Endothelial cell of umbilical vein (primary cell): ENCODE results near the gene METTL1. TPM values are rescaled to one million over a fixed set of nuclear protein-coding genes. Genes with fewer than 3 reads are reported as not detected.

ENCODE experiments used
- BruUV-seq: library from RNA; stranded (reverse); fragments of 400-500 nt; replicated peaks from 2 replicates; lab custom pipeline; 2021; lab: Mats Ljungman, UMichigan
- CTCF ChIA-PET: fragments of 300-600, 350-600 bp; sonication (Branson Sonifier 250); formaldehyde crosslinking; loops from one replicate; lab custom pipeline; 2021; ENCODE audit warnings: antibody characterized with exemption, inconsistent platforms; lab: Charles Lee
- POLR2A ChIA-PET: fragments of 300-600, 350-600 bp; sonication (Branson Sonifier 250); formaldehyde crosslinking; loops from one replicate; lab custom pipeline; 2021; ENCODE audit warnings: antibody characterized with exemption, inconsistent platforms; lab: Charles Lee
- DNase-seq: peaks from one replicate; pipeline ENCODE4 v3.0.0-alpha.2; 2011; ENCODE audit warnings: low read depth, low spot score
- FAIRE-seq: peaks from 2 replicates; lab custom pipeline; 2011; peaks lifted over from hg19 to GRCh38; lab: Jason Lieb, UNC
- H2AFZ ChIP-seq: 2 replicates; pipeline ENCODE4 v1.6.0; 2012; ENCODE audit warnings: low read depth, low read length, control low read depth, inconsistent platforms
- H3K27ac ChIP-seq: 2 replicates; pipeline ENCODE4 v1.5.1; 2011; ENCODE audit warnings: low read depth, mild to moderate bottlenecking, control low read depth, low read length, moderate library complexity; ENCODE audit not compliant: insufficient read depth
- H3K27me3 ChIP-seq, 2 experiments: 2 replicates each; pipeline versions ENCODE4 v1.6.0 to v1.6.1; 2011; ENCODE audit warnings: low read length in 2 of 2, mixed read lengths in 1 of 2; ENCODE audit not compliant: control insufficient read depth in 2 of 2, insufficient read depth in 2 of 2
- H3K36me3 ChIP-seq, 2 experiments: 2 replicates in 1 of 2; 3 replicates in 1 of 2; pipeline ENCODE4 v1.5.1; 2011; ENCODE audit warnings: low read length in 2 of 2, mild to moderate bottlenecking in 1 of 2, moderate library complexity in 1 of 2; ENCODE audit not compliant: control insufficient read depth in 2 of 2, insufficient read depth in 2 of 2; ENCODE audit errors: extremely low read depth in 1 of 2
- H3K4me1 ChIP-seq: 3 replicates; pipeline ENCODE4 v1.5.1; 2011; ENCODE audit warnings: mild to moderate bottlenecking, low read length; ENCODE audit not compliant: control insufficient read depth, insufficient read depth; ENCODE audit errors: extremely low read depth
- H3K4me2 ChIP-seq: 2 replicates; pipeline ENCODE4 v1.6.1; 2011; ENCODE audit warnings: low read length, control low read depth, mixed read lengths; ENCODE audit not compliant: insufficient read depth
- H3K4me3 ChIP-seq, 3 experiments: fragments of 200-600 bp in 1 of 3; sonication (generic), shearing (Covaris generic) in 1 of 3; replicated peaks in 1 of 3; 2 replicates each; pipeline ENCODE4 v1.5.1; 2011 to 2016; ENCODE audit warnings: control low read depth in 3 of 3, low read length in 3 of 3, mild to moderate bottlenecking in 2 of 3, inconsistent platforms in 1 of 3, low read depth in 1 of 3, moderate library complexity in 1 of 3; ENCODE audit not compliant: insufficient read depth in 1 of 3
- H3K79me2 ChIP-seq: 2 replicates; pipeline ENCODE4 v1.6.0; 2012; ENCODE audit warnings: low read length, inconsistent platforms; ENCODE audit not compliant: control insufficient read depth, insufficient read depth
- H3K9ac ChIP-seq: replicated peaks from 2 replicates; pipeline ENCODE3; 2011; ENCODE audit warnings: low read length, control low read depth; ENCODE audit not compliant: insufficient read depth; ENCODE audit errors: extremely low read depth
- H3K9me1 ChIP-seq: replicated peaks from 3 replicates; pipeline ENCODE4 v1.6.0; 2011; ENCODE audit warnings: mild to moderate bottlenecking, low read length; ENCODE audit not compliant: control insufficient read depth, insufficient read depth; ENCODE audit errors: extremely low read depth
- H3K9me3 ChIP-seq: replicated peaks from 2 replicates; pipeline ENCODE4 v1.5.1; 2012; ENCODE audit warnings: low read length, inconsistent platforms; ENCODE audit not compliant: control insufficient read depth, insufficient read depth
- H4K20me1 ChIP-seq: replicated peaks from 2 replicates; pipeline ENCODE3; 2011; ENCODE audit warnings: mild to moderate bottlenecking, low read length; ENCODE audit not compliant: control insufficient read depth, insufficient read depth; ENCODE audit errors: extremely low read depth
- CTCF ChIP-seq, 2 donors: IDR thresholded peaks; 1 replicate in 1 of 2; 2 replicates in 1 of 2; pipeline ENCODE4 v1.5.1; 2011; ENCODE audit warnings: low read length in 2 of 2, mild to moderate bottlenecking in 2 of 2, moderate library complexity in 2 of 2, control low read depth in 1 of 2, inconsistent platforms in 1 of 2, low read depth in 1 of 2; ENCODE audit not compliant: insufficient read depth in 1 of 2; ENCODE audit errors: extremely low read depth in 1 of 2
- EZH2 ChIP-seq: IDR thresholded peaks from 2 replicates; pipeline ENCODE4 v1.6.1; 2012; ENCODE audit warnings: borderline replicate concordance, low read depth, mild to moderate bottlenecking, moderate library complexity, low read length, inconsistent platforms; ENCODE audit not compliant: severe bottlenecking
- FOS ChIP-seq: IDR thresholded peaks from 2 replicates; pipeline ENCODE4 v1.6.1; 2011; ENCODE audit warnings: mild to moderate bottlenecking, low read length, moderate library complexity, borderline replicate concordance; ENCODE audit not compliant: insufficient read depth
- GATA2 ChIP-seq: IDR thresholded peaks from 2 replicates; pipeline ENCODE4 v1.7.0; 2011; ENCODE audit warnings: low read depth, mild to moderate bottlenecking, moderate library complexity, mixed read lengths, low read length; ENCODE audit not compliant: insufficient read length, insufficient read depth
- JUN ChIP-seq: IDR thresholded peaks from 2 replicates; pipeline ENCODE4 v1.6.1; 2011; ENCODE audit warnings: borderline replicate concordance, low read depth; ENCODE audit not compliant: insufficient read length, insufficient read depth
- MAX ChIP-seq: IDR thresholded peaks from 2 replicates; pipeline ENCODE4 v1.6.1; 2011; ENCODE audit not compliant: insufficient read depth, insufficient read length
- MYC ChIP-seq: IDR thresholded peaks from one replicate; pipeline ENCODE4 v1.6.1; 2011; ENCODE audit warnings: mild to moderate bottlenecking, low read depth, low read length
- POLR2A ChIP-seq: IDR thresholded peaks from 2 replicates; pipeline ENCODE4 v1.6.1; 2012; ENCODE audit warnings: low read depth, mild to moderate bottlenecking, control low read depth, low read length
- POLR2AphosphoS5 ChIP-seq: IDR thresholded peaks from 2 replicates; pipeline ENCODE4 v1.6.1; 2012; ENCODE audit warnings: low read depth, mild to moderate bottlenecking, control low read depth, low read length, moderate library complexity; ENCODE audit not compliant: insufficient read depth
- dilution Hi-C: fragments of 300-500 bp; cut with MboI; formaldehyde crosslinking; loops from one replicate; pipeline ENCODE4 v1.15.0; 2019; ENCODE audit warnings: low sequenced_read_pairs; ENCODE audit not compliant: extremely low pct_ligation_motif_present
- intact Hi-C: fragments of 100-400 bp; cut with micrococcal nuclease; formaldehyde crosslinking; loops from one replicate; pipeline ENCODE4 v1.10.0; 2022
- polyA plus RNA-seq, 4 experiments: library from polyadenylated mRNA; depleted of rRNA in 3 of 4; stranded (reverse) in 3 of 4; unstranded in 1 of 4; fragments of >200 nt; gene quantifications; 2 replicates each; pipeline versions ENCODE4 v1.2.1 to v1.2.3, GENCODE V29; 2011 to 2012; ENCODE audit warnings: missing spikeins in 1 of 4
- total RNA-seq: library from RNA; stranded (reverse); gene quantifications from 2 replicates; pipeline ENCODE4 v1.2.3, GENCODE V29; 2021

Gene METTL1
- total and polyA plus RNA-seq, 2 donors (not counting 3 experiments of a cell fraction or from before 2014, with no cell fraction given), result 23.6 to 24.3 TPM

GRCh38 chr12:57816855-57817151 is 44.9 kb upstream of the METTL1 start:
- BruUV-seq, result no TSS peak
- no peaks in the 10 kb centered on the region for H3K9me3 ChIP-seq
- H3K4me2 ChIP-seq, result no peak overlapping the region
- DNase-seq (no peak), FAIRE-seq (no peak)
- H3K9ac ChIP-seq, result no peak overlapping the region
- no peaks in the 10 kb centered on the region for H3K79me2 ChIP-seq
- H4K20me1 ChIP-seq, result no peaks in the 10 kb centered on the region
- no peaks in the 10 kb centered on the region for H3K9me1 ChIP-seq
- H3K4me3 ChIP-seq, result no peak overlapping the region
- TF ChIP-seq MYC (no peak), MAX (no peak), FOS (no peak), GATA2 (no peak), JUN (no peak), CTCF (IDR thresholded peaks at IDR 0.05; ENCODE audit: extremely low read depth in 1 of 2, insufficient read depth in 1 of 2, low read depth in 1 of 2, low read length in 2 of 2) (no peak), POLR2A (no peak), EZH2 (no peak), POLR2AphosphoS5 (no peak)
- H3K27ac ChIP-seq, result no peak overlapping the region
- POLR2A ChIA-PET, result no interaction called here
- H2AFZ ChIP-seq, result no peak overlapping the region
- H3K36me3 ChIP-seq, result peaks cover 0 to 11% of the 10 kb centered on the region in 2 experiments
- no peaks in the 10 kb centered on the region for H3K4me1 ChIP-seq
- dilution Hi-C loops, result no loop called here
- CTCF ChIA-PET, result interaction anchor here (1.2 to 6.4 kb wide), 3 partner anchors 10 to 82 kb away, joined by 3 to 47 read pairs (median 4); no protein-coding TSS in a partner anchor
- H3K27me3 ChIP-seq, result no peaks in the 10 kb centered on the region
- intact Hi-C loops, result no loop called here
